ENCODE results near the gene POLR2J2.
A peak's percentile ranks its signal among the peaks of the same experiment; 100 is the strongest.
"Not testable (repeated sequence)": the region's sequence is repeated elsewhere in the genome, so short reads cannot be mapped to it uniquely, and the experiment has no call there.

Gene POLR2J2

GRCh38 chr7:102671166-102671955 lies at the start of gene POLR2J2:
Gene POLR2J2, minus strand, starts transcription at chr7:102671663. Its CDS starts 62 bp downstream, at chr7:102671601.
- DNase-seq: not testable (repeated sequence)

GRCh38 chr7:102718491-102718890 lies 47.0 kb upstream of the POLR2J2 start:
- not testable (repeated sequence) for DNase-seq

- not testable (repeated sequence) for DNase-seq
These were observed 44.3 kb upstream of the POLR2J2 start for GRCh38 chr7:102715718-102716117.

GRCh38 chr7:102714774-102715522 lies 43.5 kb upstream of the POLR2J2 start:
- DNase-seq: not testable (repeated sequence)

- not testable (repeated sequence) for DNase-seq
These were observed 42.2 kb upstream of the POLR2J2 start for GRCh38 chr7:102713691-102714080.

GRCh38 chr7:102713011-102713690 lies 41.7 kb upstream of the POLR2J2 start:
- DNase-seq: not testable (repeated sequence)

- not testable (repeated sequence) for DNase-seq
These were observed 27.7 kb upstream of the POLR2J2 start for GRCh38 chr7:102698962-102699750.

GRCh38 chr7:102697642-102698512 lies 26.4 kb upstream of the POLR2J2 start:
- DNase-seq: peak; percentile 4

- DNase-seq: not testable (repeated sequence)
These were observed 24.5 kb upstream of the POLR2J2 start for GRCh38 chr7:102696009-102696408.

- DNase-seq: not testable (repeated sequence)
These were observed 23.6 kb upstream of the POLR2J2 start for GRCh38 chr7:102695033-102695552.

- not testable (repeated sequence) for DNase-seq
These were observed 22.5 kb upstream of the POLR2J2 start for GRCh38 chr7:102694008-102694407.

GRCh38 chr7:102690602-102691001 lies 19.1 kb upstream of the POLR2J2 start:
- not testable (repeated sequence) for DNase-seq

GRCh38 chr7:102689436-102690282 lies 18.2 kb upstream of the POLR2J2 start:
- not testable (repeated sequence) for DNase-seq

GRCh38 chr7:102688299-102689036 lies 17.0 kb upstream of the POLR2J2 start:
- not testable (repeated sequence) for DNase-seq

- not testable (repeated sequence) for DNase-seq
These were observed 11.1 kb upstream of the POLR2J2 start for GRCh38 chr7:102682560-102682959.

- not testable (repeated sequence) for DNase-seq
These were observed 9.3 kb upstream of the POLR2J2 start for GRCh38 chr7:102680780-102681179.

GRCh38 chr7:102675545-102675944 lies 4.1 kb upstream of the POLR2J2 start:
- not testable (repeated sequence) for DNase-seq

GRCh38 chr7:102673447-102674067 lies 2.1 kb upstream of the POLR2J2 start:
- not testable (repeated sequence) for DNase-seq

GRCh38 chr7:102671956-102672307 lies 469 bp upstream of the POLR2J2 start:
- not testable (repeated sequence) for DNase-seq
